Measurements from ENCODE around the gene MYO3B.

The MYO3B gene

GRCh38 chr2:170335351-170335750 is 157.4 kb downstream of the MYO3B start:
- FAIRE-seq (peak; percentile 55), DNase-seq (ENCODE audit: insufficient read length, low spot score) (no peak)
- TF ChIP-seq, protein P1, sequence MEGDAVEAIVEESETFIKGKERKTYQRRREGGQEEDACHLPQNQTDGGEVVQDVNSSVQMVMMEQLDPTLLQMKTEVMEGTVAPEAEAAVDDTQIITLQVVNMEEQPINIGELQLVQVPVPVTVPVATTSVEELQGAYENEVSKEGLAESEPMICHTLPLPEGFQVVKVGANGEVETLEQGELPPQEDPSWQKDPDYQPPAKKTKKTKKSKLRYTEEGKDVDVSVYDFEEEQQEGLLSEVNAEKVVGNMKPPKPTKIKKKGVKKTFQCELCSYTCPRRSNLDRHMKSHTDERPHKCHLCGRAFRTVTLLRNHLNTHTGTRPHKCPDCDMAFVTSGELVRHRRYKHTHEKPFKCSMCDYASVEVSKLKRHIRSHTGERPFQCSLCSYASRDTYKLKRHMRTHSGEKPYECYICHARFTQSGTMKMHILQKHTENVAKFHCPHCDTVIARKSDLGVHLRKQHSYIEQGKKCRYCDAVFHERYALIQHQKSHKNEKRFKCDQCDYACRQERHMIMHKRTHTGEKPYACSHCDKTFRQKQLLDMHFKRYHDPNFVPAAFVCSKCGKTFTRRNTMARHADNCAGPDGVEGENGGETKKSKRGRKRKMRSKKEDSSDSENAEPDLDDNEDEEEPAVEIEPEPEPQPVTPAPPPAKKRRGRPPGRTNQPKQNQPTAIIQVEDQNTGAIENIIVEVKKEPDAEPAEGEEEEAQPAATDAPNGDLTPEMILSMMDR (IDR thresholded peaks at IDR 0.05; ENCODE audit: insufficient read depth, missing control alignments): no peak

- FAIRE-seq (no peak), DNase-seq (ENCODE audit: insufficient read length, low spot score) (no peak)
- TF ChIP-seq, protein P1 (IDR thresholded peaks at IDR 0.05; ENCODE audit: insufficient read depth, missing control alignments): no peak
Measured at GRCh38 chr2:170336408-170336807, 158.5 kb downstream of the MYO3B start.

GRCh38 chr2:170336916-170337315 is 159.0 kb downstream of the MYO3B start:
- FAIRE-seq: no peak
- DNase-seq (ENCODE audit: insufficient read length, low spot score): no peak
- TF ChIP-seq, protein P1 (IDR thresholded peaks at IDR 0.05; ENCODE audit: insufficient read depth, missing control alignments): no peak

- FAIRE-seq: no peak
- DNase-seq (ENCODE audit: insufficient read length, low spot score): no peak
- TF ChIP-seq, protein P1 (IDR thresholded peaks at IDR 0.05; ENCODE audit: insufficient read depth, missing control alignments): no peak
Measured at GRCh38 chr2:170339322-170339721, 161.4 kb downstream of the MYO3B start.

DNA sequence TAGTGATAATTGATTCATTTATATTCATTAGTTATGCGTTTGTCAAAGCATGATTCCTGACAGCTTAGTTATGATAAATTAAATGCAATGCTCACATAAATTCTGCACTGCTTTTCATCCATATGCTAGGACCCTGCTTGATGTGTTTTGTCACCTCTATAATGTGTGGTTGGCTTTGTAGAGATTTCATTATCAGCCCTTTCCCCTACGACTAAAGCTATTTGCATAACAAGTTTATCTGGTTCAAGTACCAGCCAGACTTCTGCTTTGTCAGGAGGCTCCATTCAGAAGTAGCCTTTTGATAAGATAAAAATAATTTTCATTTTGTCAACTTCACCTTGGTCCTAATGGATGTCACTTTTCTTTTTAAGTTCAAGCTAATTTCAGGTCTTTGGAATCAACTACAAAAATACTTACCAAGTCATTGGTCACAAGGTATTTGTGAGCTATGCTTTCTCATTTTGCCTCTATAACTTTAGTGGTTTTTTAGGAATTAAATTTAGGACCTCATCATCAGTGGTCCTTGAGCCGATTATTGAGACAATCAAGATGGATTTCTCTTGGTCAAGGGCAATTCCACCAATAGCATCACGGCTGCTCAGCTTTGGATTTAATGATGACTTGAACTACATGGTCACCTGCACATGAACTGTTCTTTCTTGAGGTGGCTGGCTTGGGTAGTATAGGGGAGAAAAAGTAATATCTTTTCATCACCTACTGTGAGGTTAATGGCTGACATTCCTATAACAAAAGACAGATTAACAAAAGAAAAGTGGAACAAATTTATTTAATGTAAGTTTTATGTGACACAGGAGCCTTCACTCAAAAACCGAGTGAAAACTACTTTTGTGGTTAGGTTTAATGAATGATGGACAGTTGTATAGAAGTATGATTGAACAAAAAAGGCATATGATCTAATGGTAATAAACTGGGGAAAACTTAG is 162.1 kb downstream of the MYO3B start:
- TF ChIP-seq, protein P1 (IDR thresholded peaks at IDR 0.05; ENCODE audit: insufficient read depth, missing control alignments): no peak
- FAIRE-seq: peak; percentile 72
- no peak for DNase-seq (ENCODE audit: insufficient read length, low spot score)

GRCh38 chr2:170340693-170341068 is 162.7 kb downstream of the MYO3B start:
- DNase-seq (ENCODE audit: insufficient read length, low spot score) (no peak), FAIRE-seq (no peak)
- TF ChIP-seq, protein P1 (IDR thresholded peaks at IDR 0.05; ENCODE audit: insufficient read depth, missing control alignments): no peak
